Liver (tissue), 9 donors: Measurements from ENCODE around the gene SLC25A26. TPM values are rescaled to one million over a fixed set of nuclear protein-coding genes. Genes with fewer than 3 reads are reported as not detected.

Source experiments
- DNase-seq: peaks from one replicate; pipeline ENCODE4 v3.0.0-alpha.2; 2017; ENCODE audit warnings: low spot score
- H3K27ac ChIP-seq, 2 donors: one replicate each; pipeline ENCODE4 v1.7.0; 2013; ENCODE audit warnings: inconsistent platforms in 2 of 2, low read length in 2 of 2, control low read depth in 1 of 2, low read depth in 1 of 2, mild to moderate bottlenecking in 1 of 2
- H3K27me3 ChIP-seq, 4 donors: one replicate each; pipeline versions ENCODE4 v1.6.1 to v1.7.0; 2013; ENCODE audit warnings: low read length in 3 of 4, inconsistent platforms in 1 of 4, mild to moderate bottlenecking in 1 of 4, moderate library complexity in 1 of 4; ENCODE audit not compliant: control insufficient read depth in 4 of 4, insufficient read depth in 4 of 4
- H3K36me3 ChIP-seq, 4 donors: one replicate each; pipeline versions ENCODE4 v1.6.1 to v1.7.0; 2013; ENCODE audit warnings: low read length in 3 of 4, mild to moderate bottlenecking in 3 of 4, low read depth in 1 of 4, moderate library complexity in 1 of 4; ENCODE audit not compliant: control insufficient read depth in 4 of 4, insufficient read depth in 3 of 4
- H3K4me1 ChIP-seq, 4 donors: one replicate each; pipeline versions ENCODE4 v1.6.1 to v1.7.0; 2013; ENCODE audit warnings: low read length in 3 of 4, mild to moderate bottlenecking in 3 of 4, moderate library complexity in 1 of 4; ENCODE audit not compliant: control insufficient read depth in 4 of 4, insufficient read depth in 4 of 4
- H3K4me3 ChIP-seq, 3 donors: one replicate each; pipeline versions ENCODE4 v1.6.1 to v1.7.0; 2013; ENCODE audit warnings: low read length in 3 of 3, control low read depth in 1 of 3, low read depth in 1 of 3, mild to moderate bottlenecking in 1 of 3
- H3K9ac ChIP-seq, 2 donors: one replicate each; pipeline ENCODE4 v1.7.0; 2013; ENCODE audit warnings: low read length in 2 of 2, mild to moderate bottlenecking in 2 of 2, moderate library complexity in 2 of 2, control low read depth in 1 of 2, low read depth in 1 of 2
- H3K9me3 ChIP-seq, 4 donors: one replicate each; pipeline versions ENCODE4 v1.6.1 to v1.7.0; 2013; ENCODE audit warnings: low read length in 3 of 4; ENCODE audit not compliant: control insufficient read depth in 4 of 4
- EGR1 ChIP-seq, 2 donors: IDR thresholded peaks; 2 replicates each; pipeline ENCODE4 v1.6.1; 2016 to 2018; ENCODE audit warnings: antibody characterized with exemption in 2 of 2, low read depth in 2 of 2
- FOXA1 ChIP-seq: IDR thresholded peaks from 2 replicates; pipeline ENCODE4 v1.6.1; 2016; ENCODE audit warnings: antibody characterized with exemption
- FOXA2 ChIP-seq: IDR thresholded peaks from 2 replicates; pipeline ENCODE4 v1.6.1; 2016; ENCODE audit warnings: antibody characterized with exemption
- GABPA ChIP-seq, 2 donors: IDR thresholded peaks in 1 of 2; conservative IDR thresholded peaks in 1 of 2; 2 replicates each; pipeline ENCODE4 v1.6.1; 2016; ENCODE audit warnings: antibody characterized with exemption in 2 of 2, mild to moderate bottlenecking in 1 of 2, moderate library complexity in 1 of 2
- HNF4A ChIP-seq, 2 donors: conservative IDR thresholded peaks; 2 replicates each; pipeline ENCODE4 v1.6.1; 2016; ENCODE audit warnings: antibody characterized with exemption in 2 of 2, mild to moderate bottlenecking in 2 of 2
- HNF4G ChIP-seq: IDR thresholded peaks from 2 replicates; pipeline ENCODE4 v1.6.1; 2016; ENCODE audit warnings: antibody characterized with exemption
- JUND ChIP-seq, 2 donors: IDR thresholded peaks; 2 replicates each; pipeline ENCODE4 v1.6.1; 2016; ENCODE audit warnings: antibody characterized with exemption in 2 of 2
- NR2F2 ChIP-seq: IDR thresholded peaks from 2 replicates; pipeline ENCODE4 v1.6.1; 2016; ENCODE audit warnings: antibody characterized with exemption
- RAD21 ChIP-seq, 2 donors: IDR thresholded peaks; 2 replicates each; pipeline ENCODE4 v1.6.1; 2016; ENCODE audit warnings: antibody characterized with exemption in 2 of 2, mild to moderate bottlenecking in 2 of 2
- RXRA ChIP-seq, 2 donors: IDR thresholded peaks; 2 replicates each; pipeline ENCODE4 v1.6.1; 2017 to 2018; ENCODE audit warnings: antibody characterized with exemption in 2 of 2, mild to moderate bottlenecking in 1 of 2
- SP1 ChIP-seq: IDR thresholded peaks from 2 replicates; pipeline ENCODE4 v1.6.1; 2018; ENCODE audit warnings: antibody characterized with exemption, mild to moderate bottlenecking
- TAF1 ChIP-seq: conservative IDR thresholded peaks from 2 replicates; pipeline ENCODE4 v1.6.1; 2016; ENCODE audit warnings: antibody characterized with exemption, mild to moderate bottlenecking
- YY1 ChIP-seq: IDR thresholded peaks from 2 replicates; pipeline ENCODE4 v1.6.1; 2016; ENCODE audit warnings: antibody characterized with exemption, mild to moderate bottlenecking
- WGBS: extraction: QIAGEN DNeasy Blood & Tissue Kit; methylation state at CpG from one replicate; pipeline ENCODE4 v1.1.7; 2013; 5-methylcytosine and 5-hydroxymethylcytosine counted together
- polyA plus RNA-seq, 2 donors: library from polyadenylated mRNA; stranded (reverse) in 1 of 2; unstranded in 1 of 2; fragments of 200-250 nt in 1 of 2; fragments of >200 nt in 1 of 2; fragmentation: Nextera tagmentation in 1 of 2; extraction: Ambion mirVana in 1 of 2; gene quantifications; one replicate each; pipeline versions ENCODE4 v1.2.1 to v1.2.3, GENCODE V29; 2013 to 2015
- total RNA-seq, 2 donors: library from RNA; depleted of rRNA; stranded (reverse); fragments of >200 nt; gene quantifications; one replicate each; pipeline ENCODE4 v1.2.3, GENCODE V29; 2014
- TF ChIP-seq, protein P1 (sequence below): IDR thresholded peaks from 2 replicates; pipeline ENCODE4 v1.6.1; 2016; ENCODE audit warnings: antibody characterized with exemption, mild to moderate bottlenecking
- TF ChIP-seq, protein P2 (sequence below): IDR thresholded peaks from 2 replicates; pipeline ENCODE4 v1.6.1; 2016; ENCODE audit warnings: antibody characterized with exemption
- TF ChIP-seq, protein P3 (sequence below): fragments of 150-350 bp; IDR thresholded peaks from 2 replicates; pipeline ENCODE4 v1.5.1; 2017; ENCODE audit warnings: improper control_type of control experiment, low read depth, low read length; ENCODE audit not compliant: missing input control
- TF ChIP-seq, protein P4 (sequence below): IDR thresholded peaks from 2 replicates; pipeline ENCODE4 v1.6.1; 2016; ENCODE audit warnings: antibody characterized with exemption
- TF ChIP-seq, protein P5 (sequence below): IDR thresholded peaks from 2 replicates; pipeline ENCODE4 v1.6.1; 2016; ENCODE audit warnings: antibody characterized with exemption
- donor health status: healthy.
- donor health status: healthy.
- donor health status: healthy.
- donor health status: healthy.
- donor health status: healthy.

The SLC25A26 gene
- total and polyA plus RNA-seq, 4 donors: 9.9 to 21.6 (median 12.8) TPM

DNA sequence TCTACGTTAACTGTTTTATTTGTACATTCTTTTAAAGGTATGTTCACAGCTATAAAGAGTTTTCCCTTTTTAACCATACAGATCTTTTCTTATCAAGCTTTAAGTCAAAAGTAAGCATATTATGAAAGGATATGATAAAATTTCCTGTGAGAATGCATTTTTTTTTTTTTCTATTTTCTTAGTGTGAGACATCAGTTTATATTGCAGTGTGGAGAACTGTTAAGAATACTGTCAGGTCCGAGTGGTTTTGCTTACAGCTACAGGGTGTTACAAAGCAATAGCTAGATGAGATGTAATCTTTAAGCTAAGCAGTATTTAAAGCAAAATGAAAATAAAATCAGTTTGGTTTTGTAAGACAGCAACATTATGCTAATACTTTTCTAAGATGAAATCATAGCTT is 133.2 kb downstream of the SLC25A26 start:
- 84% methylated on average over 2 of the region's 2 CpGs for WGBS
- Histone ChIP-seq H3K36me3 (no peaks in the 10 kb centered on the region), H3K9ac (no peak overlapping the region), H3K27me3 (no peaks in the 10 kb centered on the region), H3K27ac (no peak overlapping the region), H3K9me3 (no peaks in the 10 kb centered on the region), H3K4me1 (no peaks in the 10 kb centered on the region), H3K4me3 (no peak overlapping the region)
- no peak for DNase-seq
- TF ChIP-seq RXRA (IDR thresholded peaks at IDR 0.05) (no peak), HNF4G (no peak), YY1 (no peak), SP1 (no peak), RAD21 (IDR thresholded peaks at IDR 0.05) (no peak), FOXA2 (no peak), FOXA1 (no peak), HNF4A (conservative IDR thresholded peaks at IDR 0.05) (no peak), TAF1 (no peak)
- TF ChIP-seq, protein P1, sequence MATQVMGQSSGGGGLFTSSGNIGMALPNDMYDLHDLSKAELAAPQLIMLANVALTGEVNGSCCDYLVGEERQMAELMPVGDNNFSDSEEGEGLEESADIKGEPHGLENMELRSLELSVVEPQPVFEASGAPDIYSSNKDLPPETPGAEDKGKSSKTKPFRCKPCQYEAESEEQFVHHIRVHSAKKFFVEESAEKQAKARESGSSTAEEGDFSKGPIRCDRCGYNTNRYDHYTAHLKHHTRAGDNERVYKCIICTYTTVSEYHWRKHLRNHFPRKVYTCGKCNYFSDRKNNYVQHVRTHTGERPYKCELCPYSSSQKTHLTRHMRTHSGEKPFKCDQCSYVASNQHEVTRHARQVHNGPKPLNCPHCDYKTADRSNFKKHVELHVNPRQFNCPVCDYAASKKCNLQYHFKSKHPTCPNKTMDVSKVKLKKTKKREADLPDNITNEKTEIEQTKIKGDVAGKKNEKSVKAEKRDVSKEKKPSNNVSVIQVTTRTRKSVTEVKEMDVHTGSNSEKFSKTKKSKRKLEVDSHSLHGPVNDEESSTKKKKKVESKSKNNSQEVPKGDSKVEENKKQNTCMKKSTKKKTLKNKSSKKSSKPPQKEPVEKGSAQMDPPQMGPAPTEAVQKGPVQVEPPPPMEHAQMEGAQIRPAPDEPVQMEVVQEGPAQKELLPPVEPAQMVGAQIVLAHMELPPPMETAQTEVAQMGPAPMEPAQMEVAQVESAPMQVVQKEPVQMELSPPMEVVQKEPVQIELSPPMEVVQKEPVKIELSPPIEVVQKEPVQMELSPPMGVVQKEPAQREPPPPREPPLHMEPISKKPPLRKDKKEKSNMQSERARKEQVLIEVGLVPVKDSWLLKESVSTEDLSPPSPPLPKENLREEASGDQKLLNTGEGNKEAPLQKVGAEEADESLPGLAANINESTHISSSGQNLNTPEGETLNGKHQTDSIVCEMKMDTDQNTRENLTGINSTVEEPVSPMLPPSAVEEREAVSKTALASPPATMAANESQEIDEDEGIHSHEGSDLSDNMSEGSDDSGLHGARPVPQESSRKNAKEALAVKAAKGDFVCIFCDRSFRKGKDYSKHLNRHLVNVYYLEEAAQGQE: no peak
- TF ChIP-seq, protein P2, sequence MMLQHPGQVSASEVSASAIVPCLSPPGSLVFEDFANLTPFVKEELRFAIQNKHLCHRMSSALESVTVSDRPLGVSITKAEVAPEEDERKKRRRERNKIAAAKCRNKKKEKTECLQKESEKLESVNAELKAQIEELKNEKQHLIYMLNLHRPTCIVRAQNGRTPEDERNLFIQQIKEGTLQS: no peak
- TF ChIP-seq, protein P3, sequence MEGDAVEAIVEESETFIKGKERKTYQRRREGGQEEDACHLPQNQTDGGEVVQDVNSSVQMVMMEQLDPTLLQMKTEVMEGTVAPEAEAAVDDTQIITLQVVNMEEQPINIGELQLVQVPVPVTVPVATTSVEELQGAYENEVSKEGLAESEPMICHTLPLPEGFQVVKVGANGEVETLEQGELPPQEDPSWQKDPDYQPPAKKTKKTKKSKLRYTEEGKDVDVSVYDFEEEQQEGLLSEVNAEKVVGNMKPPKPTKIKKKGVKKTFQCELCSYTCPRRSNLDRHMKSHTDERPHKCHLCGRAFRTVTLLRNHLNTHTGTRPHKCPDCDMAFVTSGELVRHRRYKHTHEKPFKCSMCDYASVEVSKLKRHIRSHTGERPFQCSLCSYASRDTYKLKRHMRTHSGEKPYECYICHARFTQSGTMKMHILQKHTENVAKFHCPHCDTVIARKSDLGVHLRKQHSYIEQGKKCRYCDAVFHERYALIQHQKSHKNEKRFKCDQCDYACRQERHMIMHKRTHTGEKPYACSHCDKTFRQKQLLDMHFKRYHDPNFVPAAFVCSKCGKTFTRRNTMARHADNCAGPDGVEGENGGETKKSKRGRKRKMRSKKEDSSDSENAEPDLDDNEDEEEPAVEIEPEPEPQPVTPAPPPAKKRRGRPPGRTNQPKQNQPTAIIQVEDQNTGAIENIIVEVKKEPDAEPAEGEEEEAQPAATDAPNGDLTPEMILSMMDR: no peak

DNA sequence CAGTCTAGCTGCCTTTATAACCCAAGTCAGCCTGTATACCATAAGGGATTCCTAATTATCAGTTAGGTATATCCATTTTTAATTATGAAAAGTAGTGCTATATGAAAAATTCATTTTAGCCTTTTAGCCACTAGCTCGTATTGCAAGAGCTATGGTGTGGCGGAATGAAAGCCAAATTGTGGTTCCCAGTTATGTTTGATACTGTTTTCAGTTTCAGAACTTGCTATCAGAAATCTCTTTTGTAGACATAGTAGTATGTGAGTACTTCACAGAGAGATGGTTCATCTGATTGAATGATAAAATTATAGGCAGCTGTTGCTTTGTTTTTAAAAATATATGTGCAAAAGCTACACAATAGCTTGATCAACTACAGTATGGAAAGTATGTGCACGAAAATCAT is 134.6 kb downstream of the SLC25A26 start:
- Histone ChIP-seq H3K36me3 (no peaks in the 10 kb centered on the region), H3K4me3 (no peak overlapping the region), H3K9ac (no peak overlapping the region), H3K27ac (no peak overlapping the region), H3K27me3 (no peaks in the 10 kb centered on the region), H3K9me3 (no peaks in the 10 kb centered on the region), H3K4me1 (no peaks in the 10 kb centered on the region)
- no peak for DNase-seq
- WGBS: 90% methylated on average over 3 of the region's 3 CpGs
- TF ChIP-seq SP1 (no peak), YY1 (no peak), JUND (IDR thresholded peaks at IDR 0.05) (no peak), FOXA2 (no peak), RXRA (IDR thresholded peaks at IDR 0.05) (no peak), HNF4A (conservative IDR thresholded peaks at IDR 0.05) (no peak), RAD21 (IDR thresholded peaks at IDR 0.05) (no peak), NR2F2 (no peak), EGR1 (IDR thresholded peaks at IDR 0.05; ENCODE audit: low read depth in 2 of 2) (no peak), FOXA1 (no peak), TAF1 (no peak), HNF4G (no peak), GABPA (IDR thresholded peaks at IDR 0.05 in 1 of 2, conservative IDR thresholded peaks at IDR 0.05 in 1 of 2) (no peak)
- TF ChIP-seq, protein P2: no peak
- TF ChIP-seq, protein P4, sequence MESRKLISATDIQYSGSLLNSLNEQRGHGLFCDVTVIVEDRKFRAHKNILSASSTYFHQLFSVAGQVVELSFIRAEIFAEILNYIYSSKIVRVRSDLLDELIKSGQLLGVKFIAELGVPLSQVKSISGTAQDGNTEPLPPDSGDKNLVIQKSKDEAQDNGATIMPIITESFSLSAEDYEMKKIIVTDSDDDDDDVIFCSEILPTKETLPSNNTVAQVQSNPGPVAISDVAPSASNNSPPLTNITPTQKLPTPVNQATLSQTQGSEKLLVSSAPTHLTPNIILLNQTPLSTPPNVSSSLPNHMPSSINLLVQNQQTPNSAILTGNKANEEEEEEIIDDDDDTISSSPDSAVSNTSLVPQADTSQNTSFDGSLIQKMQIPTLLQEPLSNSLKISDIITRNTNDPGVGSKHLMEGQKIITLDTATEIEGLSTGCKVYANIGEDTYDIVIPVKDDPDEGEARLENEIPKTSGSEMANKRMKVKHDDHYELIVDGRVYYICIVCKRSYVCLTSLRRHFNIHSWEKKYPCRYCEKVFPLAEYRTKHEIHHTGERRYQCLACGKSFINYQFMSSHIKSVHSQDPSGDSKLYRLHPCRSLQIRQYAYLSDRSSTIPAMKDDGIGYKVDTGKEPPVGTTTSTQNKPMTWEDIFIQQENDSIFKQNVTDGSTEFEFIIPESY: no peak
- TF ChIP-seq, protein P5, sequence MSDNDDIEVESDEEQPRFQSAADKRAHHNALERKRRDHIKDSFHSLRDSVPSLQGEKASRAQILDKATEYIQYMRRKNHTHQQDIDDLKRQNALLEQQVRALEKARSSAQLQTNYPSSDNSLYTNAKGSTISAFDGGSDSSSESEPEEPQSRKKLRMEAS: no peak
- TF ChIP-seq, protein P1: no peak
